ENCODE results near the gene C11orf97.
"Not testable (repeated sequence)": the region's sequence is repeated elsewhere in the genome, so short reads cannot be mapped to it uniquely, and the experiment has no call there.

The C11orf97 gene

GRCh38 chr11:94525546-94526324 is 13.5 kb downstream of the C11orf97 start:
- DNase-seq (ENCODE audit: low read depth in 3 of 3, low spot score in 1 of 3): no peak

- DNase-seq (ENCODE audit: low read depth in 3 of 3, low spot score in 1 of 3): no peak
Measured at GRCh38 chr11:94526645-94527438, 14.6 kb downstream of the C11orf97 start.

- DNase-seq (ENCODE audit: low read depth in 3 of 3, low spot score in 1 of 3): no peak
Measured at GRCh38 chr11:94528551-94528950, 16.3 kb downstream of the C11orf97 start.

GRCh38 chr11:94532211-94532610 is 19.9 kb downstream of the C11orf97 start:
- DNase-seq (ENCODE audit: low read depth in 3 of 3, low spot score in 1 of 3): no peak

GRCh38 chr11:94533206-94533605 is 20.9 kb downstream of the C11orf97 start:
- DNase-seq (ENCODE audit: low read depth in 3 of 3, low spot score in 1 of 3): no peak

GRCh38 chr11:94533696-94534630 is 21.7 kb downstream of the C11orf97 start:
- no peak for DNase-seq (ENCODE audit: low read depth in 3 of 3, low spot score in 1 of 3)

GRCh38 chr11:94536386-94536785 is 24.1 kb downstream of the C11orf97 start:
- DNase-seq (ENCODE audit: low read depth in 3 of 3, low spot score in 1 of 3): no peak

GRCh38 chr11:94537031-94537600 is 24.9 kb downstream of the C11orf97 start:
- no peak for DNase-seq (ENCODE audit: low read depth in 3 of 3, low spot score in 1 of 3)

GRCh38 chr11:94539420-94539819 is 27.2 kb downstream of the C11orf97 start:
- DNase-seq (ENCODE audit: low read depth in 3 of 3, low spot score in 1 of 3): no peak

GRCh38 chr11:94543695-94544645 is 31.7 kb downstream of the C11orf97 start, which contains the start of gene FUT4:
Gene FUT4 (plus strand): TSS chr11:94543921. CDS start chr11:94544134, 213 bp downstream.
- DNase-seq (ENCODE audit: low read depth in 3 of 3, low spot score in 1 of 3): peak in 2 of 3 donors; percentile 29 to 55

- DNase-seq (ENCODE audit: low read depth in 3 of 3, low spot score in 1 of 3): no peak
Measured at GRCh38 chr11:94544646-94545263, 32.5 kb downstream of the C11orf97 start.

GRCh38 chr11:94545264-94546161 is 33.3 kb downstream of the C11orf97 start:
- DNase-seq (ENCODE audit: low read depth in 3 of 3, low spot score in 1 of 3): no peak

- DNase-seq (ENCODE audit: low read depth in 3 of 3, low spot score in 1 of 3): no peak
Measured at GRCh38 chr11:94546162-94546470, 33.9 kb downstream of the C11orf97 start.

- no peak for DNase-seq (ENCODE audit: low read depth in 3 of 3, low spot score in 1 of 3)
Measured at GRCh38 chr11:94546886-94547285, 34.6 kb downstream of the C11orf97 start.

- DNase-seq (ENCODE audit: low read depth in 3 of 3, low spot score in 1 of 3): no peak
Measured at GRCh38 chr11:94549146-94549545, 36.9 kb downstream of the C11orf97 start.

- DNase-seq (ENCODE audit: low read depth in 3 of 3, low spot score in 1 of 3): no peak
Measured at GRCh38 chr11:94550513-94550912, 38.3 kb downstream of the C11orf97 start.

GRCh38 chr11:94553938-94554337 is 41.7 kb downstream of the C11orf97 start:
- DNase-seq (ENCODE audit: low read depth in 3 of 3, low spot score in 1 of 3): no peak

- DNase-seq (ENCODE audit: low read depth in 3 of 3, low spot score in 1 of 3): not testable (repeated sequence)
Measured at GRCh38 chr11:94555752-94556329, 43.6 kb downstream of the C11orf97 start.

Measured in stimulated activated CD4-positive, alpha-beta T cell treated with anti-CD3 and anti-CD28 coated beads, TNF-alpha, amount 100 ng/mL, for 1 hour (primary cell).